ENCODE data around the gene DGKD. TPM values are rescaled to one million over a fixed set of nuclear protein-coding genes. Genes with fewer than 3 reads are reported as not detected.
A peak's percentile ranks its signal among the peaks of the same experiment; 100 is the strongest.

The DGKD gene
- polyA plus RNA-seq, 3 donors = 14.5 to 67.5 (median 16.6) TPM

GRCh38 chr2:233481368-233482142 lies 127.3 kb downstream of the DGKD start:
- no peak overlapping the region for H3K4me3 Mint-ChIP-seq
- DNase-seq = no peak
- Histone ChIP-seq H3K27me3 (ENCODE audit: control insufficient read depth in 2 of 2, insufficient read depth in 2 of 2, low read length in 2 of 2) (no peaks in the 10 kb centered on the region), H3K4me2 (replicated peaks; ENCODE audit: extremely low read depth, low read length, poor library complexity, severe bottlenecking) (no peak overlapping the region), H3K9me3 (replicated peaks in 1 of 2; ENCODE audit: control insufficient read depth in 1 of 2, insufficient read depth in 1 of 2, low read length in 2 of 2) (no peaks in the 10 kb centered on the region), H3K79me2 (ENCODE audit: insufficient read depth, low read length) (no peaks in the 10 kb centered on the region), H2AFZ (ENCODE audit: insufficient read depth, low read depth, low read length, poor library complexity, severe bottlenecking) (no peak overlapping the region), H4K20me1 (ENCODE audit: insufficient read depth, low read length) (no peaks in the 10 kb centered on the region), H3K36me3 (replicated peaks in 1 of 2; ENCODE audit: control insufficient read depth in 1 of 2, insufficient read depth in 2 of 2, low read length in 2 of 2) (peaks cover 22 to 80% of the 10 kb centered on the region in 2 donors), H3K4me3 (replicated peaks in 1 of 3; ENCODE audit: low read depth in 2 of 3, low read length in 3 of 3) (no peak overlapping the region), H3K4me1 (ENCODE audit: control insufficient read depth in 1 of 2, insufficient read depth in 2 of 2, low read length in 2 of 2) (no peaks in the 10 kb centered on the region), H3K27ac (ENCODE audit: low read depth in 1 of 2, low read length in 2 of 2) (no peak overlapping the region), H3K9ac (ENCODE audit: insufficient read depth, low read length, poor library complexity, severe bottlenecking) (no peak overlapping the region)
- H3K9me3 Mint-ChIP-seq = peaks cover 0 to 2% (median 0%) of the 10 kb centered on the region in 7 donors
- 97% methylated on average over 16 of the region's 22 CpGs for WGBS (ENCODE audit: insufficient coverage)
- peaks cover 0 to 2% (median 0%) of the 10 kb centered on the region in 3 donors for H3K27me3 Mint-ChIP-seq (ENCODE audit: low read depth in 3 of 3)
- intact Hi-C loops (cut with micrococcal nuclease) = no loop called here
- H3K27ac Mint-ChIP-seq = no peak overlapping the region
- H3K36me3 Mint-ChIP-seq = peaks cover 55 to 86% of the 10 kb centered on the region in 2 donors
- no peak for TF ChIP-seq CTCF (IDR thresholded peaks at IDR 0.05)
- H3K4me1 Mint-ChIP-seq = no peaks in the 10 kb centered on the region

GRCh38 chr2:233482616-233483015 lies 128.3 kb downstream of the DGKD start:
- Mint-ChIP-seq H3K9me3 (peaks cover 0 to 2% (median 0%) of the 10 kb centered on the region in 7 donors), H3K27me3 (ENCODE audit: low read depth in 3 of 3) (peaks cover 0 to 2% (median 0%) of the 10 kb centered on the region in 3 donors), H3K27ac (peak overlapping the region in 2 of 7 donors; percentile 6 to 34), H3K36me3 (peaks cover 46 to 83% of the 10 kb centered on the region in 2 donors), H3K4me3 (no peak overlapping the region), H3K4me1 (no peaks in the 10 kb centered on the region)
- H3K4me3 ChIP-seq (replicated peaks in 1 of 3; ENCODE audit: low read depth in 2 of 3, low read length in 3 of 3) = no peak overlapping the region
- no peak overlapping the region for H3K4me2 ChIP-seq (replicated peaks; ENCODE audit: extremely low read depth, low read length, poor library complexity, severe bottlenecking)
- DNase-seq = no peak
- no peaks in the 10 kb centered on the region for H3K9me3 ChIP-seq (replicated peaks in 1 of 2; ENCODE audit: control insufficient read depth in 1 of 2, insufficient read depth in 1 of 2, low read length in 2 of 2)
- intact Hi-C loops (cut with micrococcal nuclease) = no loop called here
- TF ChIP-seq CTCF (IDR thresholded peaks at IDR 0.05) = no peak
- no peaks in the 10 kb centered on the region for H3K27me3 ChIP-seq (ENCODE audit: control insufficient read depth in 2 of 2, insufficient read depth in 2 of 2, low read length in 2 of 2)
- no peak overlapping the region for H3K9ac ChIP-seq (ENCODE audit: insufficient read depth, low read length, poor library complexity, severe bottlenecking)
- H3K27ac ChIP-seq (ENCODE audit: low read depth in 1 of 2, low read length in 2 of 2) = no peak overlapping the region
- H3K36me3 ChIP-seq (replicated peaks in 1 of 2; ENCODE audit: control insufficient read depth in 1 of 2, insufficient read depth in 2 of 2, low read length in 2 of 2) = peaks cover 17 to 76% of the 10 kb centered on the region in 2 donors
- H4K20me1 ChIP-seq (ENCODE audit: insufficient read depth, low read length) = no peaks in the 10 kb centered on the region
- H3K79me2 ChIP-seq (ENCODE audit: insufficient read depth, low read length) = no peaks in the 10 kb centered on the region
- 89% methylated on average over 5 of the region's 5 CpGs for WGBS (ENCODE audit: insufficient coverage)
- H3K4me1 ChIP-seq (ENCODE audit: control insufficient read depth in 1 of 2, insufficient read depth in 2 of 2, low read length in 2 of 2) = no peaks in the 10 kb centered on the region
- H2AFZ ChIP-seq (ENCODE audit: insufficient read depth, low read depth, low read length, poor library complexity, severe bottlenecking) = no peak overlapping the region
